ENCODE results near the gene SH3BP2.

SH3BP2 gene

DNA sequence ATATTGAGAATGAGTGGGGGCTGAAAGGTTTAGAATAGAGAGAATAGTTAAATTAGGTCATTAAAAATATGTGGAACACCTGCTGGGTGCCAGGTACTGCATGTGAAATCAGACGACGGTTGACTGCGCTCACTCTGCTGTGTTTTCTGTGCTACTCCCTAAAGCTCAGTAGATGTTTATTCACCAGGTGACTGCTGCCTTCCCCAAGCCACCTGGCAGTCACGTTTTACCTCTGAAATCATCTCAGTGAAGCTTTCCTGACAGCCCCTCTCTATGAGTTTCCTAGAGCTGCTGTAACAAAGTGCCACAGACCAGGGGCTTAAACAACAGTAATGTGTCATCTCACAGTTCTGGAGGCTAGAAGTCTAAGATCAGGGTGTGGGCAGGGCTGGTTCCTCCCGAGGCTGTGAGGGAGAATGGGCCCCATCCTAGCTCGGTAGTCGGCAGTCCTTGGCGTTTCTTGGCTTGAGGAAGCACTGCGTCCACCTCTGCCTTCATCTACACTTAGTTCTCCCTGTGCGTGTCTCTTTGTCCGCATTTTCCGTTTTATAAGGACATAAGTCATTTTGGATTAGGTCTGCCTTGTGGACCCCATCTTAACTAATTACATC lies 76.1 kb downstream of the SH3BP2 start:
- DNase-seq (ENCODE audit: low read depth): no peak
- no peak overlapping the region for H3K4me3 ChIP-seq (ENCODE audit: low read depth, low read length)
- TF ChIP-seq, protein P1, sequence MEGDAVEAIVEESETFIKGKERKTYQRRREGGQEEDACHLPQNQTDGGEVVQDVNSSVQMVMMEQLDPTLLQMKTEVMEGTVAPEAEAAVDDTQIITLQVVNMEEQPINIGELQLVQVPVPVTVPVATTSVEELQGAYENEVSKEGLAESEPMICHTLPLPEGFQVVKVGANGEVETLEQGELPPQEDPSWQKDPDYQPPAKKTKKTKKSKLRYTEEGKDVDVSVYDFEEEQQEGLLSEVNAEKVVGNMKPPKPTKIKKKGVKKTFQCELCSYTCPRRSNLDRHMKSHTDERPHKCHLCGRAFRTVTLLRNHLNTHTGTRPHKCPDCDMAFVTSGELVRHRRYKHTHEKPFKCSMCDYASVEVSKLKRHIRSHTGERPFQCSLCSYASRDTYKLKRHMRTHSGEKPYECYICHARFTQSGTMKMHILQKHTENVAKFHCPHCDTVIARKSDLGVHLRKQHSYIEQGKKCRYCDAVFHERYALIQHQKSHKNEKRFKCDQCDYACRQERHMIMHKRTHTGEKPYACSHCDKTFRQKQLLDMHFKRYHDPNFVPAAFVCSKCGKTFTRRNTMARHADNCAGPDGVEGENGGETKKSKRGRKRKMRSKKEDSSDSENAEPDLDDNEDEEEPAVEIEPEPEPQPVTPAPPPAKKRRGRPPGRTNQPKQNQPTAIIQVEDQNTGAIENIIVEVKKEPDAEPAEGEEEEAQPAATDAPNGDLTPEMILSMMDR (IDR thresholded peaks at IDR 0.05; ENCODE audit: low read depth, low read length, missing control alignments): no peak

DNA sequence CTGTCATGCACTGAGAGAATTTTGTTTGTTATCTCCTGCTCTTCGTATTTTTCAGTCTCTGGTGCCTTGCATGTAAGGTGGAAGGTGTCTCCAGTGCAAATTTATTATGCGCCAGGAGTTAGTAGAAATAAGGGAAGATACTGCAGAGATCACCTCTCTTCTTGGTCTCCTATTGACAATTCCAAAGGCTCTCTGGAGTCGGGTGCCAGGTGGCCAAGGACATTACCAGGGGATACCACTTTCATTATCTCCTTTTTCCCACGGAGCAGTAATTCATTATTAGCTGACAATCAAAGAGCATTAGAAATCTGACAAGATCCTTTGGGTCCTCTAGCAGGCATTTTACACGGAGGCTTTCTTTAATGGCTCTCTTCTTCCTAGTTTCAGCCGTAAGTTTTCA lies 76.8 kb downstream of the SH3BP2 start:
- no peak for DNase-seq (ENCODE audit: low read depth)
- TF ChIP-seq, protein P1 (IDR thresholded peaks at IDR 0.05; ENCODE audit: low read depth, low read length, missing control alignments): no peak
- H3K4me3 ChIP-seq (ENCODE audit: low read depth, low read length): no peak overlapping the region

DNA sequence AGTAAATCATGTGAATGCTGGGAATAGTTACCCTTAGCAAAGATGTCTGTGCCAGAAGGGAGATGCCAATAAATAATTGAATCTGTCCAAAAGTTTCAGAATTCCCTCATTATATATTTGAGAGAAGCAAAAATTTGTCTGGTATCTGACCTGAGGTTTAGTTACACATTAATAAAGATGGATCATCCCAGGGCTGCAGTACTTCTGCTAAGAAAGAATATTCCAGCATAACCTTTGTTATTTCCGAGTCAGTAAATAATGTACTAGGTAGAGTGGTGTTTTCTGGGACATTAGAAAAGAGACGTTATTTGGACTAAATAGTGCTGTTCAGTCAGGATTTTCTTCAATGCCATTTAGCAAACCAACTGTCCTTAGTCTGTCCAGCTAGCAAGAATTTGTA lies 77.2 kb downstream of the SH3BP2 start:
- TF ChIP-seq, protein P1 (IDR thresholded peaks at IDR 0.05; ENCODE audit: low read depth, low read length, missing control alignments): no peak
- no peak overlapping the region for H3K4me3 ChIP-seq (ENCODE audit: low read depth, low read length)
- no peak for DNase-seq (ENCODE audit: low read depth)

DNA sequence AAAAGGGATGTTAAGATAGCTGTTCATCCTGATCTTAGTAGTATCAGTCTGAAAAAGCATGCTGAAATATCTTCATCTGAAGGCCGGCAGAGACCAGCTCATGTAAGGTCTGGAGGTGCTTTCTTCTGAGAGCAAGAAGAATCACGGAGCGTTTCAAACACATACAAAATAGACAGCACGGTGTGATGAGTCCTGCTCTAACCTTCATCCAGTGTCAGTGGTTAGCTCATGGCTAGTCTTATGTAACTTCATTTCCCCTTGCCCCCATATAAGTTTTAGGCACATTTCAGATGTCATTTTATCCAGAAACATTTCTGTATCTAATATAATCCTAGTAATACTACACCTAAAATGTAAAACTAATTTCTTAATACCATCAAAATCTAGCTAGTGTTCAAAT lies 78.6 kb downstream of the SH3BP2 start:
- no peak overlapping the region for H3K4me3 ChIP-seq (ENCODE audit: low read depth, low read length)
- TF ChIP-seq, protein P1 (IDR thresholded peaks at IDR 0.05; ENCODE audit: low read depth, low read length, missing control alignments): no peak
- no peak for DNase-seq (ENCODE audit: low read depth)

DNA sequence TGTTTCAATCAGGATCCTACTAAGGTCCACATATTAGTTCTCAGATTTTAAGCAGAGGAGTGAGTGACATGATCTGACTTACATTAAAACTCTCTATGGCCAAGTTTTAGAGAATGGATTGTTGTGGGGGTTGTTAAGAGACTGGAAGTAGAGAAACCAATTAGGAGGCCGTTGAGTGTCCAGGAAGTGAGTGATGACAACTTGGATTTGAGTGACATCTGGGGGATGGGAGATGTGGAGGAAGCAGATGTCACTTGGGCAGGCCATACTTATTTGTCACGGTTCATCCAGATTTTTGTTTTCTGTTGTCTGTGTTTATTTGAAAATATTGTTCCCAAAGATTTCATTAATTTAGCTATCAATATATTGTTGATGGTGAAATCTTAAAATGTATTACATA lies 79.0 kb downstream of the SH3BP2 start:
- TF ChIP-seq, protein P1 (IDR thresholded peaks at IDR 0.05; ENCODE audit: low read depth, low read length, missing control alignments): no peak
- H3K4me3 ChIP-seq (ENCODE audit: low read depth, low read length): no peak overlapping the region
- DNase-seq (ENCODE audit: low read depth): no peak

DNA sequence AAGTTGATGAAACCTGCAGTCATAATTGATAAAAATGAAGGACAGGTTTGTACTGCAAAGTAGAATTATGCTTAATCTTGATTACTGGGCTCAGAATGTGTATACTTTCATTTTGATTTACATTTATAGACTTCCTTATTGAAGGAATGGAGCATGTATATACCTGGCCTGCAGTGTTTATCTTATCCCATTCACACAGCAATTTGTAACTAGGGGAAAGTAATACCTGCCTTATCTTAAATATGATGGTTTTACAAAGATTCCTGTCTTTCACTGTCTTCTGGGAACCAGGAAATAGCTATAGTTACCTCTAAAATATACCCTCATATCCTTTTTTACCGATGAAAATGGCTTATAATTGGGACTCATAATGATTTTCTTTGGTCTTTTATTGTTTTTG lies 80.4 kb downstream of the SH3BP2 start:
- TF ChIP-seq, protein P1 (IDR thresholded peaks at IDR 0.05; ENCODE audit: low read depth, low read length, missing control alignments): no peak
- DNase-seq (ENCODE audit: low read depth): no peak
- H3K4me3 ChIP-seq (ENCODE audit: low read depth, low read length): no peak overlapping the region

DNA sequence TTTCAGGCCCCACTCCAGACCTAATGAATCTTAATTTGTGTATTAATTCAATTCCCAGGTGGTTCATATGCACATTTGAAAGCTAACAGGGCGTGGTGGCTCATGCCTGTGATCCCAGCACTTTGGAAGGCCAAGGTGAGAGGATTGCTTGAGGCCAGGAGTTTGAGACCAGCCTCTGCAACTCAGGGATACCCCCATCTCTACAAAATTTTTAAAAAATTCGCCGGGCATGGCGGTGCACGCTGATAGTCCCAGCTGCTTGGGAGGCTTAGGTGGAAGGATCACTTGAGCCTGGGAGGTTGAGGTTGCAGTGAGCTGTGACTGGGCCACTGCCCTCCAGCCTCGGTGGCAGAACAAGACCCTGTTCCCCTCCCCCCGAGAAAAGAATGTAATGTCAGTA lies 82.0 kb downstream of the SH3BP2 start:
- no peak overlapping the region for H3K4me3 ChIP-seq (ENCODE audit: low read depth, low read length)
- TF ChIP-seq, protein P1 (IDR thresholded peaks at IDR 0.05; ENCODE audit: low read depth, low read length, missing control alignments): no peak
- DNase-seq (ENCODE audit: low read depth): no peak
